Astrocyte (in vitro differentiated cells and primary cell): ENCODE results near the gene CD200R1.

Experiments used
- CTCF ChIP-seq: IDR thresholded peaks from 2 replicates; pipeline ENCODE4 v1.5.1; 2011; ENCODE audit warnings: low read depth, mild to moderate bottlenecking, inconsistent platforms, low read length, moderate library complexity; ENCODE audit not compliant: insufficient read depth
- EZH2 ChIP-seq: IDR thresholded peaks from 2 replicates; pipeline ENCODE4 v1.6.1; 2012; ENCODE audit warnings: mild to moderate bottlenecking, low read length, inconsistent platforms; ENCODE audit not compliant: insufficient read depth

GRCh38 chr3:112875561-112875960 is 99.3 kb downstream of the CD200R1 start:
- TF ChIP-seq CTCF (no peak), EZH2 (no peak)
